H9 (cell line): ENCODE data around the gene FRK. TPM values are rescaled to one million over a fixed set of nuclear protein-coding genes. Genes with fewer than 3 reads are reported as not detected.

ENCODE experiments used
- DNase-seq: peaks from one replicate; pipeline ENCODE4 v3.0.0-alpha.2; 2017
- H2AFZ ChIP-seq: one replicate; pipeline ENCODE4 v1.6.1; 2013; ENCODE audit warnings: mild to moderate bottlenecking, low read length, control low read depth, moderate library complexity
- H2AK5ac ChIP-seq: 2 replicates; pipeline ENCODE4 v1.6.1; 2013; ENCODE audit warnings: low read length, control low read depth, mixed read lengths; ENCODE audit not compliant: insufficient read length
- H2BK120ac ChIP-seq: one replicate; pipeline ENCODE4 v1.6.1; 2013; ENCODE audit warnings: low read depth, mild to moderate bottlenecking, low read length, control low read depth, inconsistent platforms; ENCODE audit not compliant: poor library complexity, severe bottlenecking
- H2BK12ac ChIP-seq: 2 replicates; pipeline ENCODE4 v1.6.1; 2013; ENCODE audit warnings: low read length, control low read depth, mixed read lengths, low read depth; ENCODE audit not compliant: insufficient read length
- H2BK15ac ChIP-seq: 2 replicates; pipeline ENCODE4 v1.6.1; 2013; ENCODE audit warnings: low read depth, low read length, control low read depth
- H2BK20ac ChIP-seq: one replicate; pipeline ENCODE4 v1.6.1; 2013; ENCODE audit warnings: low read depth, mild to moderate bottlenecking, low read length, control low read depth, inconsistent platforms; ENCODE audit not compliant: poor library complexity, severe bottlenecking
- H2BK5ac ChIP-seq: 2 replicates; pipeline ENCODE4 v1.6.1; 2013; ENCODE audit warnings: low read length, control low read depth, mixed read lengths; ENCODE audit not compliant: insufficient read length
- H3K14ac ChIP-seq: 2 replicates; pipeline ENCODE4 v1.6.1; 2013; ENCODE audit warnings: low read length, control low read depth; ENCODE audit not compliant: insufficient read depth
- H3K18ac ChIP-seq: 2 replicates; pipeline ENCODE4 v1.6.1; 2013; ENCODE audit warnings: low read depth, mild to moderate bottlenecking, mixed read lengths, low read length, control low read depth; ENCODE audit not compliant: insufficient read length
- H3K23ac ChIP-seq: 2 replicates; pipeline ENCODE4 v1.6.1; 2013; ENCODE audit warnings: low read length, control low read depth, mixed read lengths, low read depth; ENCODE audit not compliant: insufficient read length
- H3K23me2 ChIP-seq: 2 replicates; pipeline ENCODE4 v1.6.1; 2013; ENCODE audit warnings: low read depth, mild to moderate bottlenecking, mixed read lengths, low read length, control low read depth; ENCODE audit not compliant: insufficient read length, poor library complexity, severe bottlenecking
- H3K27ac ChIP-seq: 2 replicates; pipeline ENCODE4 v1.5.1; 2013; ENCODE audit warnings: low read length, control low read depth, mixed read lengths, low read depth; ENCODE audit not compliant: insufficient read length
- H3K27me3 ChIP-seq: 2 replicates; pipeline ENCODE4 v1.6.1; 2013; ENCODE audit warnings: low read length, control low read depth, inconsistent platforms; ENCODE audit not compliant: insufficient read depth
- H3K4ac ChIP-seq: 2 replicates; pipeline ENCODE4 v1.6.1; 2013; ENCODE audit warnings: low read depth, mild to moderate bottlenecking, control low read depth, inconsistent platforms, low read length, moderate library complexity
- H3K4me1 ChIP-seq: 2 replicates; pipeline ENCODE4 v1.6.1; 2013; ENCODE audit warnings: low read length, control low read depth, inconsistent platforms; ENCODE audit not compliant: insufficient read depth
- H3K4me2 ChIP-seq: 2 replicates; pipeline ENCODE4 v1.6.1; 2013; ENCODE audit warnings: low read length, control low read depth, mixed read lengths; ENCODE audit not compliant: insufficient read length, insufficient read depth
- H3K56ac ChIP-seq: 2 replicates; pipeline ENCODE4 v1.6.1; 2013; ENCODE audit warnings: low read depth, mild to moderate bottlenecking, mixed read lengths, low read length, control low read depth; ENCODE audit not compliant: insufficient read length
- H3K79me1 ChIP-seq: 2 replicates; pipeline ENCODE4 v1.6.1; 2013; ENCODE audit warnings: low read depth, mild to moderate bottlenecking, moderate library complexity, low read length, control low read depth, inconsistent platforms; ENCODE audit not compliant: insufficient read depth, poor library complexity, severe bottlenecking
- H3K79me2 ChIP-seq: 2 replicates; pipeline ENCODE4 v1.6.1; 2013; ENCODE audit warnings: low read length, control low read depth, inconsistent platforms; ENCODE audit not compliant: insufficient read depth
- H3K9ac ChIP-seq: 2 replicates; pipeline ENCODE4 v1.6.1; 2013; ENCODE audit warnings: low read length, control low read depth, mixed read lengths; ENCODE audit not compliant: insufficient read length; ENCODE audit errors: extremely low read depth
- H3K9me3 ChIP-seq: one replicate; pipeline ENCODE4 v1.6.1; 2013; ENCODE audit warnings: low read depth, low read length, inconsistent platforms; ENCODE audit not compliant: control insufficient read depth
- H3T11ph ChIP-seq: one replicate; pipeline ENCODE4 v1.6.1; 2013; ENCODE audit warnings: mild to moderate bottlenecking, low read length, control low read depth, inconsistent platforms
- H4K20me1 ChIP-seq: one replicate; pipeline ENCODE4 v1.6.1; 2013; ENCODE audit not compliant: control insufficient read depth, insufficient read length, insufficient read depth
- H4K5ac ChIP-seq: 2 replicates; pipeline ENCODE4 v1.6.1; 2013; ENCODE audit warnings: low read depth, mild to moderate bottlenecking, mixed read lengths, low read length, control low read depth; ENCODE audit not compliant: insufficient read length
- H4K8ac ChIP-seq: replicated peaks from 2 replicates; pipeline ENCODE4 v1.6.1; 2013; ENCODE audit warnings: low read length, control low read depth, mixed read lengths, low read depth; ENCODE audit not compliant: insufficient read length
- H4K91ac ChIP-seq: 2 replicates; pipeline ENCODE4 v1.6.1; 2013; ENCODE audit warnings: low read depth, mild to moderate bottlenecking, moderate library complexity, mixed read lengths, low read length, control low read depth; ENCODE audit not compliant: insufficient read length
- H3K27ac Mint-ChIP-seq, 3 experiments: 2 replicates in 2 of 3; 3 replicates in 1 of 3; pipeline ENCODE4 v1.8.0; 2020 to 2021; ENCODE audit warnings: mixed read lengths in 3 of 3, mild to moderate bottlenecking in 1 of 3, moderate library complexity in 1 of 3
- H3K27me3 Mint-ChIP-seq: 2 replicates; pipeline ENCODE4 v1.8.0; 2021; ENCODE audit warnings: low read depth, mild to moderate bottlenecking, moderate library complexity, mixed read lengths
- H3K36me3 Mint-ChIP-seq, 3 experiments: 2 replicates in 2 of 3; 3 replicates in 1 of 3; pipeline ENCODE4 v1.8.0; 2020 to 2021; ENCODE audit warnings: low read depth in 3 of 3, mixed read lengths in 3 of 3; ENCODE audit not compliant: insufficient read depth in 1 of 3
- H3K4me1 Mint-ChIP-seq, 2 experiments: 2 replicates each; pipeline ENCODE4 v1.8.0; 2020; ENCODE audit warnings: mixed read lengths in 2 of 2
- H3K4me3 Mint-ChIP-seq, 2 experiments: 2 replicates in 1 of 2; 3 replicates in 1 of 2; pipeline ENCODE4 v1.8.0; 2020 to 2021; ENCODE audit warnings: mild to moderate bottlenecking in 2 of 2, mixed read lengths in 2 of 2, moderate library complexity in 1 of 2
- H3K9me3 Mint-ChIP-seq, 2 experiments: 2 replicates in 1 of 2; 3 replicates in 1 of 2; pipeline ENCODE4 v1.8.0; 2020; ENCODE audit warnings: mild to moderate bottlenecking in 2 of 2, mixed read lengths in 2 of 2, moderate library complexity in 1 of 2
- WGBS: extraction: QIAGEN DNeasy Blood & Tissue Kit; methylation state at CpG from one replicate; pipeline ENCODE4 v1.1.7; 2013; ENCODE audit warnings: missing lambda C conversion rate, low lambda C conversion rate, mixed read lengths; ENCODE audit not compliant: insufficient read length; ENCODE audit errors: extremely low coverage; 5-methylcytosine and 5-hydroxymethylcytosine counted together
- total RNA-seq: library from RNA; stranded (reverse); gene quantifications from 2 replicates; pipeline ENCODE4 v1.2.1, GENCODE V29; 2021
- TF ChIP-seq, protein P1 (sequence below): fragments of 200-600 bp; sonication (generic); conservative IDR thresholded peaks from 3 replicates; pipeline ENCODE4 v1.8.0; 2021; ENCODE audit warnings: antibody characterized with exemption, mild to moderate bottlenecking

FRK gene
- total RNA-seq, 1 experiment from 2014 or later: 0.15 TPM

- H3K27ac ChIP-seq: no peak overlapping the region
- H2AK5ac ChIP-seq: no peak overlapping the region
- H2BK12ac ChIP-seq: no peak overlapping the region
- H2BK20ac ChIP-seq: no peak overlapping the region
- no CpG with 5 or more reads among the region's 3 CpGs for WGBS
- no peaks in the 10 kb centered on the region for H3K4me1 ChIP-seq
- H3K4me2 ChIP-seq: no peak overlapping the region
- no peaks in the 10 kb centered on the region for H3K23me2 ChIP-seq
- no peaks in the 10 kb centered on the region for H3K9me3 Mint-ChIP-seq
- H3K4me1 Mint-ChIP-seq: peaks cover 0 to 3% of the 10 kb centered on the region in 2 experiments; a peak in 1 of 4 replicates
- H2BK120ac ChIP-seq: no peak overlapping the region
- H3K27ac Mint-ChIP-seq: no peak overlapping the region
- H3K14ac ChIP-seq: no peak overlapping the region
- no peak overlapping the region for H3K4me3 Mint-ChIP-seq
- H4K20me1 ChIP-seq: no peaks in the 10 kb centered on the region
- no peak overlapping the region for H2BK5ac ChIP-seq
- no peaks in the 10 kb centered on the region for H3K27me3 ChIP-seq
- H3K23ac ChIP-seq: no peak overlapping the region
- no peak overlapping the region for H3K56ac ChIP-seq
- H3K9ac ChIP-seq: no peak overlapping the region
- no peak overlapping the region for H4K91ac ChIP-seq
- no peaks in the 10 kb centered on the region for H3K27me3 Mint-ChIP-seq
- no peak overlapping the region for H4K5ac ChIP-seq
- no peaks in the 10 kb centered on the region for H3K36me3 Mint-ChIP-seq
- H3T11ph ChIP-seq: no peak overlapping the region
- H3K9me3 ChIP-seq: no peaks in the 10 kb centered on the region
- no peak overlapping the region for H3K18ac ChIP-seq
- no peak overlapping the region for H2AFZ ChIP-seq
- H3K79me1 ChIP-seq: no peaks in the 10 kb centered on the region
- H4K8ac ChIP-seq: no peak overlapping the region
- no peak overlapping the region for H2BK15ac ChIP-seq
- H3K4ac ChIP-seq: no peak overlapping the region
- no peaks in the 10 kb centered on the region for H3K79me2 ChIP-seq
- TF ChIP-seq, protein P1, sequence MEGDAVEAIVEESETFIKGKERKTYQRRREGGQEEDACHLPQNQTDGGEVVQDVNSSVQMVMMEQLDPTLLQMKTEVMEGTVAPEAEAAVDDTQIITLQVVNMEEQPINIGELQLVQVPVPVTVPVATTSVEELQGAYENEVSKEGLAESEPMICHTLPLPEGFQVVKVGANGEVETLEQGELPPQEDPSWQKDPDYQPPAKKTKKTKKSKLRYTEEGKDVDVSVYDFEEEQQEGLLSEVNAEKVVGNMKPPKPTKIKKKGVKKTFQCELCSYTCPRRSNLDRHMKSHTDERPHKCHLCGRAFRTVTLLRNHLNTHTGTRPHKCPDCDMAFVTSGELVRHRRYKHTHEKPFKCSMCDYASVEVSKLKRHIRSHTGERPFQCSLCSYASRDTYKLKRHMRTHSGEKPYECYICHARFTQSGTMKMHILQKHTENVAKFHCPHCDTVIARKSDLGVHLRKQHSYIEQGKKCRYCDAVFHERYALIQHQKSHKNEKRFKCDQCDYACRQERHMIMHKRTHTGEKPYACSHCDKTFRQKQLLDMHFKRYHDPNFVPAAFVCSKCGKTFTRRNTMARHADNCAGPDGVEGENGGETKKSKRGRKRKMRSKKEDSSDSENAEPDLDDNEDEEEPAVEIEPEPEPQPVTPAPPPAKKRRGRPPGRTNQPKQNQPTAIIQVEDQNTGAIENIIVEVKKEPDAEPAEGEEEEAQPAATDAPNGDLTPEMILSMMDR: no peak
- no peak for DNase-seq
Observed at GRCh38 chr6:115999235-115999634, 61.5 kb downstream of the FRK start.
